ENCODE data around the gene LNP1.

LNP1 gene

GRCh38 chr3:100400419-100400779, 940 bp upstream of the LNP1 start:
- DNase-seq, result no peak

- DNase-seq, result peak; percentile 58
Observed at GRCh38 chr3:100401674-100402041, 319 bp downstream of the LNP1 start.

- DNase-seq, result no peak
Observed at GRCh38 chr3:100402256-100402655, 917 bp downstream of the LNP1 start.

- no peak for DNase-seq
Observed at GRCh38 chr3:100402891-100403290, 1.6 kb downstream of the LNP1 start.

- no peak for DNase-seq
Observed at GRCh38 chr3:100403362-100404249, 2.3 kb downstream of the LNP1 start.

GRCh38 chr3:100404250-100404548, 2.9 kb downstream of the LNP1 start:
- DNase-seq, result no peak

GRCh38 chr3:100407164-100407563, 5.8 kb downstream of the LNP1 start:
- no peak for DNase-seq

- DNase-seq, result no peak
Observed at GRCh38 chr3:100407977-100408532, 6.7 kb downstream of the LNP1 start.

- DNase-seq, result no peak
Observed at GRCh38 chr3:100411091-100411982, 10.0 kb downstream of the LNP1 start.

GRCh38 chr3:100412912-100413590, 11.7 kb downstream of the LNP1 start:
- no peak for DNase-seq

- no peak for DNase-seq
Observed at GRCh38 chr3:100413613-100414012, 12.3 kb downstream of the LNP1 start.

- DNase-seq, result no peak
Observed at GRCh38 chr3:100416176-100416575, 14.8 kb downstream of the LNP1 start.

GRCh38 chr3:100416863-100417262, 15.5 kb downstream of the LNP1 start:
- DNase-seq, result no peak

- DNase-seq, result no peak
Observed at GRCh38 chr3:100419406-100419805, 18.1 kb downstream of the LNP1 start.

GRCh38 chr3:100420885-100421284, 19.5 kb downstream of the LNP1 start:
- no peak for DNase-seq

- DNase-seq, result no peak
Observed at GRCh38 chr3:100423611-100424010, 22.3 kb downstream of the LNP1 start.

GRCh38 chr3:100424261-100424660, 22.9 kb downstream of the LNP1 start:
- DNase-seq, result no peak

- DNase-seq, result no peak
Observed at GRCh38 chr3:100425316-100425715, 24.0 kb downstream of the LNP1 start.

GRCh38 chr3:100426067-100426682, 24.8 kb downstream of the LNP1 start:
- no peak for DNase-seq

- DNase-seq, result no peak
Observed at GRCh38 chr3:100427699-100428098, 26.4 kb downstream of the LNP1 start.

- DNase-seq, result no peak
Observed at GRCh38 chr3:100429187-100429716, 27.9 kb downstream of the LNP1 start.

- DNase-seq, result no peak
Observed at GRCh38 chr3:100436951-100437350, 35.6 kb downstream of the LNP1 start.

Measured in CD4-positive, alpha-beta T cell treated with Interleukin-17A for 4 hours (primary cell).